Measurements from ENCODE around the gene KRT33B.

- no peak for TF ChIP-seq CTCF (IDR thresholded peaks at IDR 0.05; ENCODE audit: insufficient read depth, low read length)
- no peak for TF ChIP-seq REST (IDR thresholded peaks at IDR 0.05; ENCODE audit: insufficient replicate concordance, low read depth)
- no peak for TF ChIP-seq POLR2AphosphoS5 (IDR thresholded peaks at IDR 0.05; ENCODE audit: low read depth)
- no peak for TF ChIP-seq SPI1 (IDR thresholded peaks at IDR 0.05; ENCODE audit: borderline replicate concordance, low read depth)
Observed at GRCh38 chr17:41407226-41407625, 37.6 kb upstream of the KRT33B start.
